Ishikawa (cell line): ENCODE measurements around the gene ADCY9.

ENCODE experiments used
- CEBPB ChIP-seq: IDR thresholded peaks from 2 replicates; pipeline ENCODE4 v1.6.1; 2012
- EGR1 ChIP-seq: IDR thresholded peaks from 2 replicates; pipeline ENCODE4 v1.6.1; 2012
- EP300 ChIP-seq: IDR thresholded peaks from 2 replicates; pipeline ENCODE4 v1.6.1; 2012; ENCODE audit warnings: borderline replicate concordance
- FOXM1 ChIP-seq: IDR thresholded peaks from 2 replicates; pipeline ENCODE4 v1.6.1; 2012; ENCODE audit warnings: low read depth, borderline replicate concordance
- MAX ChIP-seq: IDR thresholded peaks from 2 replicates; pipeline ENCODE4 v1.6.1; 2012
- NFIC ChIP-seq: IDR thresholded peaks from 2 replicates; pipeline ENCODE4 v1.6.1; 2012
- RAD21 ChIP-seq: IDR thresholded peaks from 2 replicates; pipeline ENCODE4 v1.6.1; 2012; ENCODE audit warnings: low read depth
- TAF1 ChIP-seq: IDR thresholded peaks from 2 replicates; pipeline ENCODE4 v1.6.1; 2012; ENCODE audit warnings: low read depth, mild to moderate bottlenecking
- YY1 ChIP-seq: IDR thresholded peaks from 2 replicates; pipeline ENCODE4 v1.6.1; 2012; ENCODE audit warnings: low read depth
- ZBTB7A ChIP-seq: IDR thresholded peaks from 2 replicates; pipeline ENCODE4 v1.6.1; 2012; ENCODE audit warnings: low read depth

GRCh38 chr16:4114257-4115208 is 1.7 kb downstream of the ADCY9 start:
- TF ChIP-seq ZBTB7A = no peak
- TF ChIP-seq TAF1 = no peak
- no peak for TF ChIP-seq MAX
- no peak for TF ChIP-seq RAD21
- no peak for TF ChIP-seq CEBPB
- no peak for TF ChIP-seq EP300
- TF ChIP-seq FOXM1 = no peak
- TF ChIP-seq YY1 = no peak
- no peak for TF ChIP-seq NFIC
- no peak for TF ChIP-seq EGR1
